SHP77 treated with DMSO at 0.1 percent for 48 hours (cell line): ENCODE results near the gene KNTC1.
"Not testable (repeated sequence)": the region's sequence is repeated elsewhere in the genome, so short reads cannot be mapped to it uniquely, and the experiment has no call there.

ENCODE experiments used
- DNase-seq: peaks from one replicate; lab custom pipeline; 2025; lab: John Stamatoyannopoulos, UW

The KNTC1 gene

DNA sequence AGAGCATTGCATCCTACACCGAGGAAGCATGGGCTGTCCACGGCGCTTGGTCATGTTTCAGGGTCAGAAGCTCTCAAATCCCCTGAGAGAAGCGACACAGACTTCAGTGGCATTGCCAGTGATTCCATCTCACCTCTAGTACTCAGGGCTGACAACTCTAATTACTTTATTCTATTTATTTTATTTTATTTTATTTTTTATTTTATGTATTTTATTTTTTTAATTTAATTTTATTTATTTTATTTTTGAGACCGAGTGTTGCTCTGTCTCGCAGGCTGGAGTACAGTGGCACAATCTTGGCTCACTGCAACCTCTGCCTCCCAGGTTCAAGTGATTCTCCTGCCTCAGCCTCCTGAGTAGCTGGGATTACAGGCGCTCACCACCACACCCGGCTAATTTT lies 126.2 kb downstream of the KNTC1 start:
- DNase-seq = not testable (repeated sequence)

DNA sequence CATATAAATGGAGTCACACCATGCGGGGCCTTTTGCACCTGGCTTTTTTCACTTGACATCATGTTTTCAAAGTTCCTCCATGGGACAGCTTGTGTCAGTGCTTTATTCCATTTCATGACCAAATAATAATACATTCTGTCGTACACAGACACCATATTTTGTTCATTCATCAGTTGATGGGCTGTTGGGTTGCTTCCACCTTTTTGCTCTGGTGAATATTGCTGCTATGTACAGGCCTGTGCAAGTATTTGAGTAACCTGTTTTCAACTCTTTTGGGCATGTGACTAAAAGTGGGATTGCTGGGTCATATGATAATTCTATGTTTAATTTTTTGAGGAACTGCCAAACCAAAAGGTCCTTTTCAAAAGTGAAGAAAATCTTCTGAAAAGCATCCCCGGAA lies 129.2 kb downstream of the KNTC1 start:
- no peak for DNase-seq

DNA sequence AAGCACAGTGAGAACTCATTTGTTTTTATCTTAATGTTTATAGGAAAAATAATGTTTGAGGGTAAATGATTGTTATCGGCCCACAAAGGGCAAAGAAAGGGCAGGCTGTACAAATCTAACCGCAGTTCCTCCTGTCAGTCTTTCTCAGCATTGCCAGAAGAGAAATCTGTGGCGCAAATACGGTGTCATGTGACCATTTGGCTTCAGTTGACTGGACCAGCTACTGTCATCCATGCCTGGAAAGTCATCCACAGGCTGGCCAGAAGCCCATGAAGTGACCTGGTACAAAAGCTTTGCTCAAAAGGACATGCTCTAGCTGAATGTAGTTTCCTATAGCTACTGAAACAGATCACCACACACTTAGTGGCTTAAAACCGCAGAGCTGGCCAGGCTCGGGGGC lies 132.5 kb downstream of the KNTC1 start:
- DNase-seq = no peak

DNA sequence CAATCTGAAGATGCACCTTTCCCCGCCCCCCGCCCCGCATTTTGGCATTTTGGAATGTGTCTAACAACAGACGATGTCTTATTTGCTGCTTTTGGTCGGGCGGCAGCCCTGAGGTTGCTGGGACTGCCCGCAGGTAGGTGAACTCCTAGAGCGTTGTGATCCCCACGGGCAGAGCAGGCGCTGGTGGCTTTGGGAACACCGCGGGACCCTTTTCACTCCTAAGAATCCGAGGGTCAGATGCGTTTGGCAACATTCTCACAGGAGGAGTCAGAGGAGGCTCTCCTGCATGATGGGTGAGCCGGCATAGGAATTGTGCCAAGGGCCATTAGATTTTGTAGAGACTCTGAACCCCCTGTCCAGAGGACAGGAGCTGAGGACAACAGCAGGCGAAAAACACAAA lies 134.2 kb downstream of the KNTC1 start:
- DNase-seq = no peak

DNA sequence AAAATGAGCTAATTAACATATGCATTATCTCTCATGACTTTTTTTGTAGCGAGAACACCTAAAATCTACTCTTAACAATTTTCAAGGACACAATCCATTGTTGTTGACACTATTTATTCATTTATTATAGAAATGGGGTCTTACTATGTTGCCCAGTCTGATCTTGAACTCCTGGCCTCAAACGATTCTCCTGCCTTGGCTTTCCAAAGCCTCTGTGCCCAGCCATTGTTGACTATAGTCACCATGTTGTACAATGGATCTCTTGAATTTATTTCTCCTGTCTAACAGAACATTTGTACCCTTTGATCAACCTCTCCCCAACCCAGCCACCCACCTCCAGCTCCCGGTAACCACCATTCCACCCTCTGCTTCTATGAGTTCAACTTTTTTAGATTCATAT lies 134.9 kb downstream of the KNTC1 start:
- no peak for DNase-seq

DNA sequence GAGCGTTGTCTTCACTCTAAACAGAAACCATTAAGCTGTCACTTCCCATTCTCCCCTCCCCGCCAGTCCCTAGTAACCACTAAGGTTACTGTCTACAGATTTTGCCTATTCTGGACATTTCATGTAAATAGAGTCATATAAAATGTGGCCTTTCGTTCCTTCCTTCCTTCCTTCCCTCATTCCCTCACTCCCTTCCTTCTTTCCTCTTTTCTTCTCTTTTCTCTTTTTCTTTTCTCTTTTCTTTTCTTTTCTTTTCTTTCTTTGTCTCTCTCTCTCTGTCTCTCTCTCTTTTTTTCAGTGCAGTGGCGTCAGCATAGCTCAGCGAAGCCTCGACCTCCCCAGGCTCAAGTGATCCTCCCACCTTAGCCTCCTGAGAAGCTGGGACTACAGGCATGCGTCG lies 138.3 kb downstream of the KNTC1 start:
- DNase-seq = no peak

DNA sequence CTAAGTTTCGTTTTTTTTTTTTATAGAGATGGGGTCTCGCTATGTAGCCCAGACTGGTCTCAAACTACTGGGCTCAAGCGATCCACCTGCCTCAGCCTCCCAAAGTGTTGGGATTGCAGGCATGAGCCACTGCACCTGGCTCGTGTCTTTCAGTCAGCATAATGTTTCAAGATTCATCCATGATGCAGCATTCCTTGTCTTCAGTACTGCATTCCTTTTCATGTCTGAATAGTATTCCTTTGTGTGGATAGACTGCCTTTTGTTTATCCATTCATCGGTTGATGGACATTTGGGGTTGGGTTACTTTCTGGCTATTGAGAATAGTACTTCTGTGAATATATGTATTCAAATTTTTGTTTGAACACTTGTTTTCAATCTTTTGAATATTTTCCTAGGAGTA lies 138.7 kb downstream of the KNTC1 start:
- no peak for DNase-seq

DNA sequence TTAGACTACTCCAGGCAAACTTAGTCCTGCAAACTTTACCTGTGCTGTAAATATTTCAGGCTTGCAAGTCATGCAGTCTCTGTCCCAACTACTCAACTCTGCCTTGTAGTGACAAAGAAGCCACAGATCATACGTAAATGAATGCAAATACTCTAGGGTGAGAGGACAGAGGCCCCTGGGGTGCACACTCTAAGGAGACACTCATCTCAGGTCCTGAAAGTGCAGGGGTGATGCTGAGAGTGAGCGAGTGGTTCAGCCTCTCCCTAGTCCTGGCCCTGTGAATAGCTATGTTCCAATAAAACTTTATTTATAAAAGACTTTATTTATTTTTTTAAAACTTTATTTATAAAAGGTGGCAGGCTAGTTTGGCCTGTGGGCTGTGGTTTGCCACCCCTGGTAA lies 141.2 kb downstream of the KNTC1 start:
- no peak for DNase-seq

DNA sequence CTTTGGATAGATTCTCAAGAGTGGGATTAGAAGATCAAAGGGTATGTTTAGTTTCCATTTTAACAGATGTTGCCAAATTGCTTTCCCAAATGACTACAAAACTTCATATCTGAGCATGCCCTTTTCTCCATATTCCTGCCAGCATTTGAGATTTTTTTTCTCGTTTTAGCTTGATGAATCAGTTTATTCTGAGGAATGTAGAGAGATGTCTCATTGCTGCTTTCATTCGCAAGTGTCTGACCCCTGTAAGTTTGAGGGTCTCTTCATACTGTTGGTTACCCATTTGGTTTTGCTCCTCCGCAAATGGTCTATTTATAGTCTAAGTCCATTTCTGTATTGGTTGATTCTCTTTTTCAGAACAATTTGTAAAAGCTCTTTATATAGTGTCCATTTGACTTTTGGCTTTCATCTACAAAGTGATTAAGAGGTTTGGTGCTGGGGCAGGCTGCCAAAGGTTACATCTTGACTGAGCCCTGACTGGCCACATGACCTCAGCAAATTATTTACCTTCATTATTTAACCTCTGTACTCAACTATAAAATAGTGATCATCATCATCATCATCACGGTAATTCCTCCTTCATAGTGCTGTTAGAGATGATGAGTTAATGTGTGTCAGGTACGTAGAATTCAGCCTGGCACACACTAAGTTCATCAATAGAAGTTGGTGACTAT lies 142.5 kb downstream of the KNTC1 start:
- no peak for DNase-seq

DNA sequence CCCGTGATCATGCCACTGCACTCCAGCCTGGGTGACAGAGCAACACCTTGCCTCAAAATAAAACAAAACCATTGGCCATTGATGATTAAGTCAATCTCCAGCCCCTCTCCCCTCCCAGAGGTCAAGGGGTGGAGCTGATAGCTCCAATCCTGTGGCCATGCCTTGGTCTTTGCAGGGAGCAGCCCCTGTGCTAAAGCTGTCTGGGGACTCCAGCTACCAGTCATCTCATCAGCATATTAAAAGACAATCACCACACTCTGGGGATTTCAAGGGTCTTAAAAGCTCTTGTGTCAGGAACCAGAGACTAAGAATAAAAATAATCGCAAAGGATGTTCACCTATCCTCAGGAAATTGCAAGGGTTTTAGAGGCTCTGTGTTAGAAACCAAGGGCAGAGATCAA lies 145.5 kb downstream of the KNTC1 start:
- DNase-seq = no peak
